Renal cortex interstitium (tissue), 11 donors: Measurements from ENCODE around the gene GPR26. TPM values are rescaled to one million over a fixed set of nuclear protein-coding genes. Genes with fewer than 3 reads are reported as not detected.

Experiments used
- DNase-seq, 11 donors: peaks; one replicate each; pipeline ENCODE4 v3.0.0-alpha.2; 2013; ENCODE audit warnings: low read depth in 9 of 11, low spot score in 4 of 11; ENCODE audit errors: extremely low read depth in 1 of 11
- polyA plus RNA-seq, 3 donors: library from polyadenylated mRNA; unstranded; fragments of 120-200 nt; gene quantifications; one replicate each; pipeline ENCODE4 v1.2.1, GENCODE V29; 2013; ENCODE audit not compliant: insufficient read length in 3 of 3

The GPR26 gene
- polyA plus RNA-seq, 3 donors: 0.01 to 0.03 TPM; not detected in 1

DNA sequence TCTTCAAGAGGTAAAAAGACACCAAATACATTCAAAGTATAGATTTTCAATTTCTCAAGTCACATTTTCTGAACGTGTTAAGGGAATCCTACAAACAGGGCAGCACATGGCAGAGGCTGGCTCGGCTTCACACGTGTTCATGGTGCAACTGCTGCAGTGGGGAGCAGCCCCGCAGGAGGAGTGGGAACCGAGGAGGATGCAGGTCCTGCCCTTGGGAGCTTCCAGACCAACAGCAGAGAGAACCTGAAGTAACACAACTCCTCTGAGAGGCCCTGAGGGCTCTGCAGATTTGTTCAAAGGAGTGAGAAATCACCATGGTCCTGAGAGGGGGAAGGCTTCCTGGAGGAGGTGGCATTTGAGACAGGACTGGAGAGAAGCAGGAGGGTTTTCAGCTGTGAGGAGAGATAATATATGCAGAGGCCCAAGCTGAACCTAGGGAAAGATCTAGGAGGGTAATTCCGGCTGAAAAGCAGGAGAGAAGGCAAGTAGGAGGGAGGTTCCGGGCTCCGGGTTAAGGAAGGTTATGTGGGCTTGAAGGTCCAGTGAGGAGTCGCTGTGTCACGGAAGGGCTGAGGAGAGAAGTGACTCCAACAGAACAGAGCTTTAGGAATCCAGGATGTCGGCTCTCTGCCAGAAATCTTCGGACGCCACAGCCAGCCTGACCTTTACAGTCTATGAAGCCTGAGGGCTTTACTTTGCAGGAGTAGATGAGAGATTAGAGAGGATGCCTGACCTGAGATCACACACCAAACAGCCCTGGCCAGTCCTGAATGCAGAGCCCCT lies 77.5 kb downstream of the GPR26 start:
- DNase-seq: no peak

DNA sequence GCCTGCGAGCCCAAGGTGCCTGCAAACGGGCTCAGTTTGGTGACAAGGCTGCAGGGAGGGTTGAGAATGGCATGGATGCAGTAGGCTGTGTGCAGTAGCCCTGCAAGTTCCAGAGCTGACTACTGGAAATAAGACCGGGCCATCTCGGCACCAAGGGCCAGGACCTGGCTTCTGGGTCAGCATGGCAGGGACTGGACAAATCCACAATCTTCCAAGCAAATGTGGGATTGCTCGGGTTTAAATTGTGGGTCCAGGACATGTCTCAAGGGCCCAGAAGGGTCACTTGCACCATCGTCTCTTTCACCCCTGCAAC lies 78.0 kb downstream of the GPR26 start:
- DNase-seq: no peak

Other genes starting within 250 kb of the GPR26 start
- gene CPXM2, start 225.5 kb downstream of the GPR26 start, polyA plus RNA-seq: 1 to 10 TPM; 3.7 to 7.4 (median 5.6) TPM